Activated CD4-positive, alpha-beta T cell treated with anti-CD3 and anti-CD28 coated beads, Interleukin-2, amount 10 ng/mL, durations not matched to agents 7 days and 5 days (primary cell): Measurements from ENCODE around the gene AGFG2. TPM values are rescaled to one million over a fixed set of nuclear protein-coding genes. Genes with fewer than 3 reads are reported as not detected.
A peak's percentile ranks its signal among the peaks of the same experiment; 100 is the strongest.

Source experiments
- CTCF ChIA-PET: fragments of 350-600 bp; sonication (Branson Sonifier 250); formaldehyde crosslinking; loops from one replicate; lab custom pipeline; 2021; ENCODE audit warnings: antibody characterized with exemption; lab: Charles Lee
- POLR2A ChIA-PET: fragments of 350-600 bp; sonication (Branson Sonifier 250); formaldehyde crosslinking; loops from one replicate; lab custom pipeline; 2021; ENCODE audit warnings: antibody characterized with exemption; lab: Charles Lee
- DNase-seq: peaks from one replicate; pipeline ENCODE4 v3.0.0-alpha.2; 2020
- H3K27ac Mint-ChIP-seq: one replicate; pipeline ENCODE4 v1.8.0; 2021; ENCODE audit warnings: mild to moderate bottlenecking, moderate library complexity, mixed read lengths
- H3K27me3 Mint-ChIP-seq: one replicate; pipeline ENCODE4 v1.8.0; 2021; ENCODE audit warnings: mixed read lengths
- H3K36me3 Mint-ChIP-seq: one replicate; pipeline ENCODE4 v1.8.0; 2021; ENCODE audit warnings: low read depth, mixed read lengths
- H3K4me1 Mint-ChIP-seq: one replicate; pipeline ENCODE4 v1.8.0; 2021; ENCODE audit warnings: mixed read lengths
- H3K4me3 Mint-ChIP-seq: one replicate; pipeline ENCODE4 v1.8.0; 2021; ENCODE audit warnings: mild to moderate bottlenecking, moderate library complexity, mixed read lengths
- H3K9me3 Mint-ChIP-seq: one replicate; pipeline ENCODE4 v1.8.0; 2021; ENCODE audit warnings: mixed read lengths
- total RNA-seq, 2 experiments: library from RNA; stranded (reverse); gene quantifications; one replicate each; pipeline ENCODE4 v1.2.3, GENCODE V29; 2021

The AGFG2 gene
- total RNA-seq, 2 experiments from 2014 or later: 43.0 to 45.3 TPM

- ChIA-PET POLR2A (no interaction called here), CTCF (interaction anchor here (0.6 to 1.4 kb wide), 6 partner anchors 8 to 23 kb away, joined by 3 to 4 read pairs (median 3); partner anchors contain the start of genes FBXO24 and LRCH4)
- H3K4me1 Mint-ChIP-seq: peaks cover 4% of the 10 kb centered on the region
- no peaks in the 10 kb centered on the region for H3K27me3 Mint-ChIP-seq
- peaks cover 17% of the 10 kb centered on the region for H3K36me3 Mint-ChIP-seq
- DNase-seq: no peak
- H3K9me3 Mint-ChIP-seq: no peaks in the 10 kb centered on the region
- H3K27ac Mint-ChIP-seq: no peak overlapping the region
- H3K4me3 Mint-ChIP-seq: no peak overlapping the region
Measured at GRCh38 chr7:100577507-100577906, 38.5 kb downstream of the AGFG2 start.

- H3K9me3 Mint-ChIP-seq: no peaks in the 10 kb centered on the region
- H3K27me3 Mint-ChIP-seq: no peaks in the 10 kb centered on the region
Measured at GRCh38 chr7:100578246-100579183, 39.5 kb downstream of the AGFG2 start.

DNA sequence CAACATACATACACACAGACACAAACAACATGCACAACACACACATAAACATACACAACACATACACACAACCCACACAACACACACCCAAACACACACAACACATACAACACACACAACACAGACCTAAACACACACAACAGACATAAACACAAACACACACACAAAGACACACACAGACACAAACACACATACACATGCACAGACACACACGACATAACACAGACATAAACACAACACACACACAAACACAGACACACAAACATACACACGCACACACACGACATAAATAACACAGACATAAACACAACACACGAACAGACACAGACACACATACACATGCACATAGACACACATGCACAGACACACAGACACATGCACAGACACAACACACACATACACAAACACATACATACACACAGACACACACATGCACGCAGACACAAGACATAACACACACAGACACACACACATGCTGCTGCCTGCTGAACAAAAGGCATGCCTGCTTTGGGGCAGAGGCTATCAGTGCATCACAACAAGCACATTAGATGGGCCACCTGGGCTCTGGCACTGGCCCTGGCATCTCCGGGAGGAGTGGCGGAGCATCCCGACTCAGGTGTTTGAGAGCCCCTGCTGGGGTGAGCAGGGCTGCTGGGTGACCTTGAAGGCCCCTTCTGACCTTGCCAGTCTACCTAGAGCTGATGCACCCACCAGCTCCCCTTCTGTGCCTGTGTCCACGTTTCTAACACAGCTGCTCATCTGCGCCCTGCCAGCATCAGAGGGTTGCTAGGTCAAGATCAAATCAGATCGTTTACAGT is 41.7 kb downstream of the AGFG2 start:
- no peak overlapping the region for H3K27ac Mint-ChIP-seq
- peaks cover 19% of the 10 kb centered on the region for H3K4me1 Mint-ChIP-seq
- H3K9me3 Mint-ChIP-seq: no peaks in the 10 kb centered on the region
- ChIA-PET CTCF (interaction anchor here (0.9 to 1.9 kb wide), 3 partner anchors 17 to 111 kb away, joined by 5 to 6 read pairs (median 5); no protein-coding TSS in a partner anchor), POLR2A (no interaction called here)
- no peak overlapping the region for H3K4me3 Mint-ChIP-seq
- peaks cover 22% of the 10 kb centered on the region for H3K36me3 Mint-ChIP-seq
- no peaks in the 10 kb centered on the region for H3K27me3 Mint-ChIP-seq
- DNase-seq: no peak

More at GRCh38 chr7:100578246-100579183, 39.5 kb downstream of the AGFG2 start:
- DNase-seq: no peak
- ChIA-PET CTCF (interaction anchor here (1.1 to 1.4 kb wide), 4 partner anchors 7 to 24 kb away, joined by 3 to 4 read pairs (median 3); partner anchors contain the start of genes FBXO24 and LRCH4), POLR2A (no interaction called here)
- no peak overlapping the region for H3K4me3 Mint-ChIP-seq
- peaks cover 16% of the 10 kb centered on the region for H3K36me3 Mint-ChIP-seq
- peaks cover 14% of the 10 kb centered on the region for H3K4me1 Mint-ChIP-seq
- no peak overlapping the region for H3K27ac Mint-ChIP-seq

- CTCF ChIA-PET: interaction anchor here (0.5 to 1.9 kb wide), 5 partner anchors 13 to 109 kb away, joined by 3 to 6 read pairs (median 5); no protein-coding TSS in a partner anchor
- no peak for DNase-seq
- POLR2A ChIA-PET: no interaction called here
- Mint-ChIP-seq H3K36me3 (peaks cover 17% of the 10 kb centered on the region), H3K4me3 (peak overlapping the region; percentile 92), H3K27ac (peak overlapping the region; percentile 92), H3K9me3 (no peaks in the 10 kb centered on the region), H3K27me3 (no peaks in the 10 kb centered on the region), H3K4me1 (peaks cover 20% of the 10 kb centered on the region)
Measured at GRCh38 chr7:100582041-100582579, 43.1 kb downstream of the AGFG2 start.

GRCh38 chr7:100582650-100583049 is 43.6 kb downstream of the AGFG2 start:
- Mint-ChIP-seq H3K27ac (peak overlapping the region; percentile 92), H3K4me3 (peak overlapping the region; percentile 92)

DNA sequence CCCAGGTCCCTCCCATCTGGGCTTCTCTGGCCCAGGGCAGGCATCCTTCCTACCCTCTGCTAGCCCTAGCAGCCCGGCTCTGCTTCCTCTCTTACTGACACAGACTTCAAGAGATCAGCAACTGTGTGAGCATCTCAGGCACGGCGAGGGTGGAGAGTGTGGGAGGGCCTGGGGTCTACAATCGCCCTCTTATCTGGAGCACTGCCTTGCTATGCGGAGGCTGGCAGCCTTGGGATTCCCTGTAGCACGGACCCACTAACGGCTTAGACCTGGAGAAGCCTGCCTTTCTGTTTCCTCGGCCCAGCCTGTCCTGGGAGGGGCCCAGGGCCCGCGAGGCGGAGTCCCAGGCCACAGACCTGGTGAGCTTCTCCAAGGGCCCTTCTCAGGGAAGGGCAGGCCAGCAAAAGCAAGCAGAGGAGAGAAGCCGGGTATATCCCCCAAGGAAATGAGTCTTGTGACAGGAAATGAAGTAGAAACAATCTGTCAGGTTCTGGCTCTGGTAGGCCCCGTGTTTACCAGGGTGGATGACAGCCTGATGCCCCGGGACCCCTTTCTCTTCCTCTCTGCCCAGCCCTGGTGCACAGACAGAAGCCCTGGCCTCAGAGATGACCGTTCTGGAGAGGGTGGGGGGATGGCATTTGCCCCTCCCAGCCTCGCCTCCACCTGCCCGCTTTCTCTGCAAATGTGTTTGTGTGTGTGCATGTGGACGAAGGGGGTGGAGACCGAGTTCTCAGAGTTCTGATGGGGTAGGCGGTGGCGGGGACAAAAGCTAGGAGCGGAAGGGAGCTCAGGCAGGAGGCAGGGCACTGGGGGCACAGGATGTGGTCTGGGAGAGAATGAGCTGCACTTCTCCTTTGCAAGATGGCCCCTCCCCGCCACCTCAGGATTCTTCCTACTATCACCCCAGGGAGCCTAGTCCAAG is 44.4 kb downstream of the AGFG2 start:
- Mint-ChIP-seq H3K27me3 (no peaks in the 10 kb centered on the region), H3K9me3 (no peaks in the 10 kb centered on the region), H3K4me1 (peaks cover 25% of the 10 kb centered on the region), H3K27ac (peak overlapping the region; percentile 92), H3K4me3 (peak overlapping the region; percentile 92), H3K36me3 (peaks cover 17% of the 10 kb centered on the region)
- ChIA-PET CTCF (interaction anchor here (0.6 to 4.0 kb wide), 12 partner anchors 10 to 103 kb away, joined by 3 to 22 read pairs (median 6); partner anchors contain the start of gene MOSPD3), POLR2A (interaction anchor here (0.7 kb wide), 1 partner anchor 501 kb away, joined by 4 read pairs; no protein-coding TSS in a partner anchor)
- DNase-seq: peak; percentile 87

More at GRCh38 chr7:100582650-100583049, 43.6 kb downstream of the AGFG2 start:
- DNase-seq: no peak
- CTCF ChIA-PET: interaction anchor here (0.9 to 1.9 kb wide), 5 partner anchors 10 to 102 kb away, joined by 3 to 6 read pairs (median 5); no protein-coding TSS in a partner anchor
- Mint-ChIP-seq H3K36me3 (peaks cover 17% of the 10 kb centered on the region), H3K27me3 (no peaks in the 10 kb centered on the region), H3K9me3 (no peaks in the 10 kb centered on the region), H3K4me1 (peaks cover 20% of the 10 kb centered on the region)
- POLR2A ChIA-PET: no interaction called here

DNA sequence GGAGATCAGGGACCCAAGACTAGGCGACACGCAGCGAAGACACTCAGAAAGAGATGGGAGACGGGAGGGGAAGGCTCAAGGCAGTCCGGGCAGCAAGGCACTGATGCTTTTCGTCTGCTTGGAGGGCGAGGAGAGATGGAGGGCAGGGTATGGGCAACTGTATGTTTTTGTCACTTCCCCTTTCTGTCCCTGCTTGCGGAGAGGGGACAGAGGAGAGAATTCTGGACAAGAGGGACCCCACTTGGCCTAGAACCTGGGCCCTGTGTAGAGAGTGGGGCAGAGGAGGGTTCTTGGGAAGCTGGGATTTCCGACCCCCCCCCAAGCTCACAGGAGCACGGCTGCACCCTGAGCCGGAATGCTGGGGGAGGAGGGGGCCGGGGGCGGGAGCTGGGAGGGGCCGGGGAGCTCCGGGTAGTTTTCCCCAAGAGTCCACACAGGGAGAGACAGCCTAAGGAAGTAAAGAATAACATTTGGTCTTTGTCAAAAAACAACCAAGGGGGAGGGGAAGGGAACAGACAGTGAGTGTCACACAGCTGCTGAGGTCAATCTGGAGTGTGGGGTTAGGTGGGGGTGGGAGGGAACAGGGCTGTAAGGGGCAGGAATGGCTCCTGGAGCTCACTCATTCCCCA is 45.2 kb downstream of the AGFG2 start:
- DNase-seq: no peak
- H3K36me3 Mint-ChIP-seq: peaks cover 12% of the 10 kb centered on the region
- H3K4me1 Mint-ChIP-seq: peaks cover 27% of the 10 kb centered on the region
- ChIA-PET CTCF (interaction anchor here (0.6 to 4.0 kb wide), 19 partner anchors 8 to 122 kb away, joined by 3 to 22 read pairs (median 5); partner anchors contain the start of genes MOSPD3 and POP7), POLR2A (interaction anchor here (0.7 kb wide), 1 partner anchor 501 kb away, joined by 4 read pairs; no protein-coding TSS in a partner anchor)
- H3K9me3 Mint-ChIP-seq: no peaks in the 10 kb centered on the region
- peak overlapping the region; percentile 92 for H3K27ac Mint-ChIP-seq
- peak overlapping the region; percentile 92 for H3K4me3 Mint-ChIP-seq
- H3K27me3 Mint-ChIP-seq: no peaks in the 10 kb centered on the region

DNA sequence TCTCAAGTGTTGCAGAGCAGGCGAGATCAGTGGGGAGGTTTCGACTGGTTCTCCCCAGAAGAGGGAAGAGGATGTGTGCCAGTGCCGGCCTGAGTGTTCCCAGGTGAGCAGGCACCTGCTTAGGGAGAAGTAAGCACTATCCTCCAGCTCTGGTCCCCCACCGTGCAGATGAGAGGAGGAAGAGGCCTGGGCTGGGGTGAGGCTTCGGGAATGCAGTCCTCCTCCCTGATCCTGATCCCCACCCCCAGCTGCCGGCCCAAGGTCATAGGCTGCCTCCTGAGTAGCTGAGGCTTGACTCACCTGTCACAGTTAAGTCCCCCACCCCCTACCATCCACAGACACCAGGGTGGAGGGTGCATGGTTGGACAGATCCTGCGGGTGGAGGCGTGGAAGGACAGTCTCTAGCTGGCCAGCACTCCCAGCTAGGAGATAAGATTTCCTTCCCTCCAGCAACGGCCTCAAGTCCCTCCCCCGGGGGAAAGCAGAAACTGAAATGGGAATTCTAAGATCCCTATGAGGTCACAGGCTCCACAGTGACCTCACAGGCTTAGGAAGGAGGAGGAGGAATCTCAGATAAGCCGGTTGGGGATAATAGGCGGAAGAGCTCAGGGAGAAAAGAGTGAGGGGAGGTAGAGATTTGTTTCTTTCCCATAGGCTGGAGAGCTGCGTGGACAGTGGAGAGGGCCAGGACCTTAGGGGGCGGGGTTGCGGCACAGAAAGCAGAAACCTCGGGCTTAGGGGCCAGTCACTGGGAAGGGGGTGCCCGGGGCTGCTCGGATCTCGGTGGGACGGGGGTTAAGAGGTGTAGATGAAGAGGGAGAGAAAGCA is 45.9 kb downstream of the AGFG2 start:
- Mint-ChIP-seq H3K27ac (peak overlapping the region; percentile 92), H3K36me3 (peaks cover 12% of the 10 kb centered on the region), H3K4me1 (peaks cover 27% of the 10 kb centered on the region), H3K4me3 (peak overlapping the region; percentile 92), H3K9me3 (no peaks in the 10 kb centered on the region), H3K27me3 (no peaks in the 10 kb centered on the region)
- DNase-seq: no peak
- ChIA-PET POLR2A (no interaction called here), CTCF (interaction anchor here (0.7 to 4.0 kb wide), 24 partner anchors 7 to 121 kb away, joined by 3 to 22 read pairs (median 4); partner anchors contain the start of genes GNB2, MOSPD3 and POP7)

DNA sequence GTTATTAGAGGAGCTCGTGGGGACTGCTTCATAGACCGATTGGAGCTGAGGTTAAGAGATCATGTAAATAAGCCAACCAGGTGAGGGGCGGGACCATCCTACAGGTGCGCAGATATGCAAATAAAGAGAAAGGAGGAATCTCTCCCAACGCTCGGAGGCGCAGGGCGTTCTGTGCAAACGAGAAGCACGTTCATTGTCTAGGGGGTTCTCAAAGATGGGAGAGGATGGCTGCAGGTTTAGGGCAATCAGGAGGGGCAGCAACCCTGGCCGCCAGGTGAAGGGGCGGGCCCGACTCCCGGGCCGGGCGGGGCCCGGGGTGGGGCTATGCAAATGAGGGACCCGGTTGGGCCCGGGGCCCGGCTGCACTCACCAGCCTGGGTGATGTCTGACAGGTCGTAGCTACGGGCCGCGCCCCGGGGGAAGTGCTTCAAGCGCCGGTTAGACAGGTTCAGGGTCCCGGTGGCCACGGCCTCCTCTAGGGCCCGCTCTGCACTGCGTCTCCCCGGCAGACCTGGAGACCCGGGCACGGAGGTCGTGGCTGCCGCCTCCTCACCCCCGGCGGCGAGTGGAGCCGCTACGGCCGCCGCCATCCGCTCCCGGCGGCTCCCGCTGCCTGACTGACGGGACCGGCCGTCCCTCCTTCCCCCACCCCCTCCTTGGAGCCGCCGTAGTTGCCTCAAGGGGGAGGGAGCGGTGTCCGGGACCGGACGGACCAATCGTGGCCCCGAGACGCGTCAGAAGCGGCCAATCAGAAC is 46.7 kb downstream of the AGFG2 start, which contains the start of gene LRCH4:
LRCH4 (minus strand) TSS at position 619 of the 755 bp plus-strand sequence; CDS start at position 590, 29 bp downstream.
- Mint-ChIP-seq H3K9me3 (no peaks in the 10 kb centered on the region), H3K36me3 (peaks cover 12% of the 10 kb centered on the region), H3K27ac (peak within 1 kb of the TSS; percentile 92), H3K4me1 (peaks cover 27% of the 10 kb centered on the region), H3K4me3 (peak within 1 kb of the TSS; percentile 92), H3K27me3 (peaks cover 5% of the 10 kb centered on the region)
- ChIA-PET CTCF (interaction anchor here (0.7 to 4.0 kb wide), 28 partner anchors 8 to 120 kb away, joined by 3 to 22 read pairs (median 4); partner anchors contain the start of genes GNB2, MOSPD3 and POP7), POLR2A (interaction anchor here (0.6 to 1.0 kb wide), 7 partner anchors 13 to 158 kb away, joined by 3 to 9 read pairs (median 5); partner anchors contain the start of gene MOSPD3)
- peak; percentile 64 for DNase-seq
